LNCAP (cell line): ENCODE measurements around the gene SNX15.

Experiments used
- TF ChIP-seq, protein P1 (sequence below): fragments of 450-650 bp; IDR thresholded peaks from 2 replicates; pipeline ENCODE4 v1.5.1; 2017; ENCODE audit warnings: mild to moderate bottlenecking

SNX15 gene

DNA sequence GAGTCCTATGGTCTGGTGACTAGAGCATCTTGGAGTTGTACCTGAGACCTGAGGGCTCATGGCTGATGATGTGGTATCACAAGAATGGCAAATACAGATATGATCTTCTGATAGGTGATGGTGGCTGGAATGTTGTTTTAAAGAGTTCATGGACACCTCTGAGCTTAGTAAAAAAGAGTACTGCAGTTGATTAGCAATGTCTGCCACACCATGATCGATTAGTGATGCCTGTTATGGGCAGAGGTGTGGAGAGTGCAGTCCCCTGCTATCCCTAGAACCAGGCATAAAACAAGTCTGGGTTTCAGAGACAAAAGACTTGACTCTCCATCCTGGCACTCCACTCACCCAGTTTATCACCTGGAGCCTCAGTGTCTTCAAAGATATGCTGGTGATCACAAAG lies 29.1 kb upstream of the SNX15 start:
- TF ChIP-seq, protein P1, sequence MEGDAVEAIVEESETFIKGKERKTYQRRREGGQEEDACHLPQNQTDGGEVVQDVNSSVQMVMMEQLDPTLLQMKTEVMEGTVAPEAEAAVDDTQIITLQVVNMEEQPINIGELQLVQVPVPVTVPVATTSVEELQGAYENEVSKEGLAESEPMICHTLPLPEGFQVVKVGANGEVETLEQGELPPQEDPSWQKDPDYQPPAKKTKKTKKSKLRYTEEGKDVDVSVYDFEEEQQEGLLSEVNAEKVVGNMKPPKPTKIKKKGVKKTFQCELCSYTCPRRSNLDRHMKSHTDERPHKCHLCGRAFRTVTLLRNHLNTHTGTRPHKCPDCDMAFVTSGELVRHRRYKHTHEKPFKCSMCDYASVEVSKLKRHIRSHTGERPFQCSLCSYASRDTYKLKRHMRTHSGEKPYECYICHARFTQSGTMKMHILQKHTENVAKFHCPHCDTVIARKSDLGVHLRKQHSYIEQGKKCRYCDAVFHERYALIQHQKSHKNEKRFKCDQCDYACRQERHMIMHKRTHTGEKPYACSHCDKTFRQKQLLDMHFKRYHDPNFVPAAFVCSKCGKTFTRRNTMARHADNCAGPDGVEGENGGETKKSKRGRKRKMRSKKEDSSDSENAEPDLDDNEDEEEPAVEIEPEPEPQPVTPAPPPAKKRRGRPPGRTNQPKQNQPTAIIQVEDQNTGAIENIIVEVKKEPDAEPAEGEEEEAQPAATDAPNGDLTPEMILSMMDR = no peak

DNA sequence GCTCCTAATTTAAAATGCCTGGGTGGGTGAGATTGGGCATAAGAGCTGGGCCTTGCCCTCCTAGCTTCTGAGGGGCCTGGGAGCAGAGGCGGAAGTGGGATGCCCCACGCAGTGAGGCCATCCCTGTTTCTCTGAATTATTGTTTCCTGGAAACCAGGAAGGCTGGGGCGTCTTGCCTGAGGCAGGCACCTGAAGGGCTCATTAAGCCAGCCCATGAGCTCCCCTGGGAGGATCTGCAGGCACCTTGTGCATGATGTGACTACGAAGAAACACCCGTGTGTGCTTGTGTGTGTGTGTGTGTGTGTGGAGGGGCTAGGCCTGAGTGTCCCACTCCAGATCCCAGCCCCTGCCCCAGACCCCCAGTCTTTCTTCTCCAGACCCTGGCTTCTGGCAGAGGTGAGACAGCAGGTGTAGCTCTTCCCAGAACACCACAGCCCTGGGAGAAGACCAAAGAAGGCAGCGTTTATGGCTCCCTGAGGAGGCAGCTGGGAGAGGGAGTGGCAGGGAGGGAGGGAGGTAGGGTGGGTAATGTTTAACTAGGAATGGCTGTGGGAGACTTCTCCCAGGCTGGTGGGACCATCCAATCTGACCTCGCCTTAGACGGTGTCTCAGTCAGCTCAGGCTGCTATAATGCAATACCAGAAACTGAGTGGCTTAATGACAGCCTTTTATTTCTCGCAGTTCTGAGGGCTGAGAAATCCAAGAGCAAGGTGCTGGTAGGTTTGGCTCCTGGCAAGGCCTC lies 28.4 kb upstream of the SNX15 start:
- TF ChIP-seq, protein P1 = no peak

DNA sequence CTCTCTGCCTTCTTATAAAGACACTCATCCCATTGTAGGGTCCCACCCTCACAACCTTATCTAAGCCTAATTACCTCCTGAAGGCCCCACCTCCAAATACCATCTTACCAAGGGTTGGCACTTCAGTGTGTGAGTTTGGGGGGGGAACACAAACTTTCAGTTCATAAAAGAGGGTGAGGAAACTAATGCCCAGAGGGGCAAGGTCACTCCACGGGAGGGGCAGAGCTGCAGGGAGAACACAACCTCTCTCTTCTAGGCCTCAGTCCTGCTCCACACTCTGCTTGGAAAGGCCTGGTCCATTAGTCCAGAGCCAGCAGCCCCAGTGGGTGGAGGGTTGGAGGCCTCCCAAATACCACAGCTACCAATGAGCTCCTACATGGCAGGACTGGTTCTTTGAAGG lies 27.8 kb upstream of the SNX15 start:
- TF ChIP-seq, protein P1 = no peak

DNA sequence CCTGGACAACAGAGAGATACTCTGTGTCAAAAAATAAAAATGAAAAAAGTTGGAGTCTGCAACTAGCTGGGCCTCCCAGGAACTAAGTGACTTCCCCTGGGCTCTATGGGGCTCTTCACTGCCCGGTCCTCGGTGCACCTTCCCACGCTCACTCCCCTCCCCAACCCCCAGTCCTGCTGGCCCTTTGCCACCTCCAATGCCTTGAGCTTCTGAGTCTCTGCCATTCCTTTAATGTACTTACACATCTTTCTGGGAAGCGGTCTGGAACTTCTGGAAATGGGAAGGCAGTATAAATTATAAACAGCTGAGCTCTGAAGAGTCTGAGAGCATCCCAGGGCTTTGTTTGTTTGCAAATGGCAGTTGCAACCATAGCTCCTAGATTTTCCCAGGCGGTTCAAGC lies 24.5 kb upstream of the SNX15 start:
- TF ChIP-seq, protein P1 = no peak

DNA sequence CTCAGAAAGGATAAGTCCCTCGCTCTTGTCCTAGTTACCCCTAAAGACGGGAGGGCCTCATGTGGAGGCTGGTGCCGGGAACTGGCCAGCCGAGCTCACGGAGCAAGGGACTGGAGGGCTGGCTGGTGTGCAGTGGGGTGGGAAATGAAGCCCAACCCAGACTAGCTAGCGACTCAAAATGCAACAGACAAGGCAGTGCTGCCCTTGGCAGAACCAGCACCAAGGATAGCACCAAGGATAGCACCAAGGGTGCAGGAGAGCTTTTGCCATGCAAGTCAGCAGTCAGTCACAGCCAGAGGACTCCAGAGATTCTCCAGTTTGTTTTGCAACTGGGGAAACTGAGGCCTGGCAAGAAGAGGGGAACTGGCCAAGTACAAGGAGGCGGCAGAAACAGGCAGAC lies 24.0 kb upstream of the SNX15 start:
- TF ChIP-seq, protein P1 = no peak

DNA sequence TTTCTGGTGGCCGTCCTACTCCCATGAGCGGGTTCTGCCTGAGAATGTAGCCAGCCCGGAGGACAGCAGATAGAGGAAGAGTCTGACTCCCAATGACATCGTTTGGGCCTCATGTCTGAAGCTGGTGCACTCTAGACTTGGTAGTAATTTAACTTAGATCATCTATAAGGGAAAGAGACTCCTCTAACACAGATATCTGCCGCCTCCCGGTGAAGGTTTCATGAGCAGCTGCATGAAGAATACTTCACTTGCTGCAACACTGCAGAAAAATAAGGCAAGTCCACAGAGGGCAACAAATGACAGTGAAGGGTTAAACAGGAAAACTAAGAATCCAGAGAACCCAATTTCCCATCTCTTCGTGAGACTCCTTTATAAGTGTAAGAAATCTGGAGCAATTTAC lies 19.2 kb upstream of the SNX15 start:
- TF ChIP-seq, protein P1 = no peak

DNA sequence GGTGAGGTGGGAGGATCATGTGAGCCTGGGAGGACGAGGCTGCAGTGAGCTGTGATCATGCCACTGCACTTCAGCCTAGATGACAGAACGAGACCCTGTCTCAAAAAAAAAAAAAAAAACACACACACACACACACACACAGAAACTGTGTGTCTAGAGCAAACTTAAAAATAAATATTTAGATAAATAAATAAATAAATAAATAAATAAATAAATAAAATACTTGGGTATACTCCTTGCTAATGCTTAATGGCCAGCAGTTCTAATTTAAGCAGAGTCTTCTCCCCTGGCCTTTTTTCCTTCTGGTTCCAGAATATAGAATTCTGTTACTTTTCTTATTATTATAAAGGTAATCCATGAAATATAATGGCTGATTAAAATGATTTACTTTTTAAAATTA lies 18.4 kb upstream of the SNX15 start:
- TF ChIP-seq, protein P1 = no peak
